Fibroblast of the aortic adventitia (primary cell): ENCODE data around the gene GJA3. TPM values are rescaled to one million over a fixed set of nuclear protein-coding genes. Genes with fewer than 3 reads are reported as not detected.

Experiments
- DNase-seq: peaks from one replicate; pipeline ENCODE4 v3.0.0-alpha.2; 2010; ENCODE audit warnings: low read depth
- H3K4me3 ChIP-seq: 2 replicates; pipeline ENCODE4 v1.5.1; 2011; ENCODE audit warnings: low read depth, mild to moderate bottlenecking, control low read depth, low read length, moderate library complexity
- CTCF ChIP-seq: IDR thresholded peaks from 2 replicates; pipeline ENCODE4 v1.5.1; 2011; ENCODE audit warnings: mild to moderate bottlenecking, low read length, control low read depth, inconsistent platforms; ENCODE audit not compliant: insufficient read depth
- total RNA-seq: library from RNA; depleted of rRNA; stranded (reverse); fragments of >200 nt; gene quantifications from 2 replicates; pipeline ENCODE4 v1.2.3, GENCODE V29; 2012; ENCODE audit warnings: low replicate concordance

GJA3 gene
- total RNA-seq, 1 donor = 0.90 TPM

DNA sequence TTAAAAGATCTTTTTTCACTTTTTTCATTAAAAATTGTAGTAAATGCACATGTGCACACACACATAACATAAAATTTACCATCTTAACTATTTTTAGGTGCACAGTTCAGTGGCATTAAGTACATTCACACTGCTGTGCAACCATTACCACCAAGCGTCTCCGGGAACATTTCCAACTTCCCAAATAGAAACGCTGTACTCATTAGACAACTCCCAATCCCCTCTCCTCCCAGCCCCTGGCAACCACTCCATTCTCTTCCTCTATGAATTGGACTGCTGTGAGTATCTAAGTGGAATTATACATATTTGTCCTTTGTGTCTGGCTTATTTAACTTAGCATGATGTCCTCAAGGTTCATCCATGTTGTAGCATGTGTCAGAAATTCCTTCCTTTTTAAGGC is 20.3 kb upstream of the GJA3 start:
- no peak for DNase-seq
- H3K4me3 ChIP-seq = no peak overlapping the region
- TF ChIP-seq CTCF = no peak

DNA sequence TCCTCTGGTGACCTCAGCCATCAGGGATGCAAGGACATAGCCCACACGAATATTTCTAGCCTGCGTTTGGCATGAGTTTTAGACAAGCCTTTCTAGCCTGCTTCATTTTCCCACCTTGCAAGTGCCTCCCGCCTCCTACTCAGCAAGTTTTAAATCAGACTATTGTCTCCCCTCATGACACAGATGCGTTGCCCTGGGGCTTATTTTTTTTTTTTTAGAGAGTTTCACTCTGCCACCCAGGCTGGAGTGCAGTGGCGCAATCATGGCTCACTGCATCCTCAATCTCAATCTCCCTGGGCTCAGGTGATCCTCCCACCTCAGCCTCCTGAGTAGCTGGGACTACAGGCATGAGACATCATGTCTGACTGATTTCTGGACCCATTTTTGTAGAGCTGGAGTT is 17.3 kb upstream of the GJA3 start:
- H3K4me3 ChIP-seq = no peak overlapping the region
- no peak for DNase-seq
- no peak for TF ChIP-seq CTCF

GRCh38 chr13:20177049-20177831 is 16.4 kb upstream of the GJA3 start:
- peak overlapping the region; percentile 13 for H3K4me3 ChIP-seq
- no peak for DNase-seq
- no peak for TF ChIP-seq CTCF

GRCh38 chr13:20175907-20176652 is 15.2 kb upstream of the GJA3 start:
- H3K4me3 ChIP-seq = no peak overlapping the region
- no peak for TF ChIP-seq CTCF
- DNase-seq = peak; percentile 39

GRCh38 chr13:20175406-20175794 is 14.5 kb upstream of the GJA3 start:
- TF ChIP-seq CTCF = no peak
- no peak overlapping the region for H3K4me3 ChIP-seq
- DNase-seq = no peak

GRCh38 chr13:20174656-20175405 is 14.0 kb upstream of the GJA3 start:
- TF ChIP-seq CTCF = no peak
- peak overlapping the region; percentile 28 for H3K4me3 ChIP-seq
- DNase-seq = peak; percentile 91
